ENCODE results near the gene SNTB2.

SNTB2 gene

DNA sequence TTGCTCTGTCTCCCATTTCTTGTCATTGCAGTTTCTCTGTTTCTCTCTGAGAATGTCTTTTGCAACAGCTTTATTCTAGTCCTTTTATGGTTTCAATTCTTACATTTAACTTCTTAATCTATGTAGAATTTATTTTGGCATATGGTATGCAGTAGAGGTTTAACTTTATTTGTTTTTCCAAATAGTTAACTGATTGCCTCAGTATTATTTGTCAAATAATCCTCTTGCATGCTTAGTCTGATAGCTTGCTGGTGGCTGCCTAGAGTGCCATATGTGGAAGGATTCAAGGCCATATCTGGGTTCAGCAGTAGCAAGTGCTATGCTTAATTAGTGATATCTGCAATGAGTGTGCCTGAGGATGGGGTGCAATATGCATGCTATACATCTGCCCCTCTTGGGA is 6.9 kb downstream of the SNTB2 start:
- Histone ChIP-seq H3K4me1 (ENCODE audit: control insufficient read depth in 5 of 5, insufficient read depth in 5 of 5, low read length in 5 of 5) (peaks cover 0 to 56% (median 42%) of the 10 kb centered on the region in 5 donors), H3K27me3 (ENCODE audit: control insufficient read depth in 5 of 5, insufficient read depth in 4 of 5, low read length in 5 of 5) (no peaks in the 10 kb centered on the region), H3K9ac (ENCODE audit: low read length in 5 of 5) (peak overlapping the region in 1 of 5 donors; percentile 4), H3K36me3 (ENCODE audit: control insufficient read depth in 5 of 5, insufficient read depth in 5 of 5, low read length in 5 of 5) (no peaks in the 10 kb centered on the region), H3K9me3 (ENCODE audit: control insufficient read depth in 5 of 5, low read length in 5 of 5) (no peaks in the 10 kb centered on the region), H3K27ac (ENCODE audit: low read depth, low read length) (no peak overlapping the region), H3K4me3 (ENCODE audit: low read depth in 1 of 5, low read length in 5 of 5) (no peak overlapping the region)

DNA sequence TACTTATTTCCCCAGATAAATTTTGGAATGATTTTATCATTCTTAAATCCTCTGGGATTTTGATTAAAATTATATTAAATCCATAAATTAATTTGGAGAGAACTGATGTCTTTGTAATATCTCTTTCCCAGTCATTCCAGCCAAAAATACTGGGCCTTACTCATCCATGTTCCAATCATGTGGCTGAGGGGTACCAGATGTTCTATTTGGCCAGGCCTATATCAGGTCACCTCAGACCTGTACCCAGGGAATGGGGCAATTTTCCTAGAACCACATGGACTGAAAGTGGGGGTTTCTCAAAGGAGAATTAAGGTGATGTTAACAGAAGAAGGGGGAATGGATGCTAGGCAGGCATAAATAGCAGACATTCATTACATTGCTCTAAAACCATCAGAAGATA is 7.5 kb downstream of the SNTB2 start:
- Histone ChIP-seq H3K9me3 (ENCODE audit: control insufficient read depth in 5 of 5, low read length in 5 of 5) (no peaks in the 10 kb centered on the region), H3K27ac (ENCODE audit: low read depth, low read length) (no peak overlapping the region), H3K4me1 (ENCODE audit: control insufficient read depth in 5 of 5, insufficient read depth in 5 of 5, low read length in 5 of 5) (peaks cover 0 to 56% (median 35%) of the 10 kb centered on the region in 5 donors)

DNA sequence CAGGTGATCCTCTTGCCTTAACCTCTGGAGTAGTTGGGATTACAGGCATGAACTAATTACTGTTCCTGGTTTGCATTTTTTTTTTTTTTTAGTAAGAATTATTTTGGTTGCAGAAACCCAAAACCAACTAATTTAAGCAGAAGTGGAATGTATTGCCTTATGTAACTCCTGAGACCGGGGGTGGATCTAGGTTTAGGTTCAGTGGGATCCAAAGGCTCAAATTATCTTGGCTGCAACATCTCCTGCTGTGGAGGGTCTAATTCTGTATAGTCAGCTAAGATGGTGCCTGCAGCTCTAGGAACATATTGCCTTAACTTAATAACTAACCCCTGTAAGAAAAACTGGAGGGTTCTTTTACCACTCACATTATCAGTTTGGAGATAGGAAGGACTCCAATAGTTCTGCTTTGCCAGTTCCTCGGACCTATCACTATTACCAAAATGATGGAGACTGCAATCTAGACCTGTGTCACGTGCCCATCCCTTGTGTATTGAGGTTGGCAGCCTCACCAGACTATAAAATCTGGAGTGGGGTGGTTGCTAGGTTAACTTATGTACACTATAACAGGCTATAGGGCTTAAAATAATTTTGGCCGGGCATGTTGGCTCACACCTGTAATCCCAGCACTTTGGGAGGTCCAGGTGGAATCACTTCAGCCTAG is 8.5 kb downstream of the SNTB2 start:
- no peak overlapping the region for H3K4me3 ChIP-seq (ENCODE audit: low read depth in 1 of 5, low read length in 5 of 5)
- H3K9me3 ChIP-seq (ENCODE audit: control insufficient read depth in 5 of 5, low read length in 5 of 5), result no peaks in the 10 kb centered on the region
- no peaks in the 10 kb centered on the region for H3K36me3 ChIP-seq (ENCODE audit: control insufficient read depth in 5 of 5, insufficient read depth in 5 of 5, low read length in 5 of 5)
- no peak overlapping the region for H3K9ac ChIP-seq (ENCODE audit: low read length in 5 of 5)
- peaks cover 0 to 50% (median 25%) of the 10 kb centered on the region in 5 donors for H3K4me1 ChIP-seq (ENCODE audit: control insufficient read depth in 5 of 5, insufficient read depth in 5 of 5, low read length in 5 of 5)
- no peak overlapping the region for H3K27ac ChIP-seq (ENCODE audit: low read depth, low read length)
- no peaks in the 10 kb centered on the region for H3K27me3 ChIP-seq (ENCODE audit: control insufficient read depth in 5 of 5, insufficient read depth in 4 of 5, low read length in 5 of 5)

More for the DNA sequence above, 7.5 kb downstream of the SNTB2 start:
- Histone ChIP-seq H3K27me3 (ENCODE audit: control insufficient read depth in 5 of 5, insufficient read depth in 4 of 5, low read length in 5 of 5) (no peaks in the 10 kb centered on the region), H3K36me3 (ENCODE audit: control insufficient read depth in 5 of 5, insufficient read depth in 5 of 5, low read length in 5 of 5) (no peaks in the 10 kb centered on the region), H3K4me3 (ENCODE audit: low read depth in 1 of 5, low read length in 5 of 5) (no peak overlapping the region), H3K9ac (ENCODE audit: low read length in 5 of 5) (no peak overlapping the region)

DNA sequence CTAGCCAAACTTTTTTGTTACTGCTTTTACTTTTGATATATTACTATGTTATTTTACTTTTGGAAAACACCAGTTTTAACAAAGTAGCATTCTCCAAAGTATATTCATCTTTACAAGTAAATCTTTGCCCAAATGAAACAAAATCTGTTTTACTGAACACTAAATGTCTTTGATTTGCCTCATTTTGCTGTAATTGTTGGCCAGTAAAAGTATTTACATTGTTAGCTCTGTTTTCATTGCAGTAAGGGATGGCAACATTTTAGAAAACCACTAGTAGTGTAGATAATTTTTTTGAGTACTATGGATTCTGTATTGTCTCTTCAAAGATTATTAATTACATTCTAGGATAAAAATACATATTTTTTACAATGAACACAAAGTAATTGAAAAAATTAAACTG is 10.6 kb downstream of the SNTB2 start:
- no peak overlapping the region for H3K27ac ChIP-seq (ENCODE audit: low read depth, low read length)
- no peak overlapping the region for H3K4me3 ChIP-seq (ENCODE audit: low read depth in 1 of 5, low read length in 5 of 5)
- peaks cover 0 to 46% (median 21%) of the 10 kb centered on the region in 5 donors for H3K4me1 ChIP-seq (ENCODE audit: control insufficient read depth in 5 of 5, insufficient read depth in 5 of 5, low read length in 5 of 5)
- no peaks in the 10 kb centered on the region for H3K27me3 ChIP-seq (ENCODE audit: control insufficient read depth in 5 of 5, insufficient read depth in 4 of 5, low read length in 5 of 5)
- H3K9me3 ChIP-seq (ENCODE audit: control insufficient read depth in 5 of 5, low read length in 5 of 5), result no peaks in the 10 kb centered on the region
- H3K9ac ChIP-seq (ENCODE audit: low read length in 5 of 5), result no peak overlapping the region
- H3K36me3 ChIP-seq (ENCODE audit: control insufficient read depth in 5 of 5, insufficient read depth in 5 of 5, low read length in 5 of 5), result no peaks in the 10 kb centered on the region

DNA sequence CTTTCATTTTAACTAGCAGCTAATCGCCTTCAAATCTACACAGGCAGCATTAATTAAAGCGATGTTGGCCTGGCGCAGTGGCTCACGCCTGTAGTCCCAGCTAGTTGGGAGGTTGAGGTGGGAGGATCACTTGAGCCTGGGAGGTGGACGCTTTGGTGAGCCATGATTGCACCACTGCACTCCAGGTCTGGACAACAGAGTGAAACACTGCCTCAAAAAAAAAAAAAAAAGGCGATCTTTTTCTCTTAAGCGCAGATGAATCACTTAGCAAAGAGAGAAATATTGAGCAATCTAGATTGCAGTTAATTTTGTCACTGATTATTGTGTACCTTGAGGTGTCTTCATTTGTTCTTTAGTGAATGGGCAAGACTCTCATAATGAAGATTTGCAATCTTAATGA is 12.4 kb downstream of the SNTB2 start:
- no peak overlapping the region for H3K4me3 ChIP-seq (ENCODE audit: low read depth in 1 of 5, low read length in 5 of 5)
- no peaks in the 10 kb centered on the region for H3K9me3 ChIP-seq (ENCODE audit: control insufficient read depth in 5 of 5, low read length in 5 of 5)
- H3K9ac ChIP-seq (ENCODE audit: low read length in 5 of 5), result no peak overlapping the region
- no peaks in the 10 kb centered on the region for H3K36me3 ChIP-seq (ENCODE audit: control insufficient read depth in 5 of 5, insufficient read depth in 5 of 5, low read length in 5 of 5)
- H3K27ac ChIP-seq (ENCODE audit: low read depth, low read length), result no peak overlapping the region
- H3K4me1 ChIP-seq (ENCODE audit: control insufficient read depth in 5 of 5, insufficient read depth in 5 of 5, low read length in 5 of 5), result peaks cover 0 to 44% (median 24%) of the 10 kb centered on the region in 5 donors
- no peaks in the 10 kb centered on the region for H3K27me3 ChIP-seq (ENCODE audit: control insufficient read depth in 5 of 5, insufficient read depth in 4 of 5, low read length in 5 of 5)

DNA sequence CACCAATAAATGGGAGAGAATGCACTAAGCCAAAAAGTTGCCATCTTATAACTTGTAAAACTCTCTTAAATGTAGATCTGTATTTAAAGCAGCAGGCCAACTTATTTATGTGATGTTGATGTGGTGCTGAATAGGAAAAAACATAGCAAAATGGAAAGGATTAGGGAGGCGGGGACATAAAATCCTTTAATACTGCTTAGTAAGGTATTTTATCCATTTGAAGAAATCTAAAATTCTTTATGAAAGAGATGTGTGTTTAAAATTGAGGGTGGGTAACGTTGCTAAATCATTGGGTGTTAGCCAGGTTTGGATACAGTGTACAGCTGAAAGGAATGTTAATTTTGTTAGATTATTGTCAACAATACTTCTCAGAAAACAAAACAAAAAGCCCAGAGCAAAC is 14.3 kb downstream of the SNTB2 start:
- H3K4me1 ChIP-seq (ENCODE audit: control insufficient read depth in 5 of 5, insufficient read depth in 5 of 5, low read length in 5 of 5), result peaks cover 2 to 41% (median 22%) of the 10 kb centered on the region in 5 donors
- H3K27me3 ChIP-seq (ENCODE audit: control insufficient read depth in 5 of 5, insufficient read depth in 4 of 5, low read length in 5 of 5), result no peaks in the 10 kb centered on the region
- H3K4me3 ChIP-seq (ENCODE audit: low read depth in 1 of 5, low read length in 5 of 5), result no peak overlapping the region
- H3K9me3 ChIP-seq (ENCODE audit: control insufficient read depth in 5 of 5, low read length in 5 of 5), result no peaks in the 10 kb centered on the region
- peak overlapping the region; percentile 57 for H3K27ac ChIP-seq (ENCODE audit: low read depth, low read length)
- H3K9ac ChIP-seq (ENCODE audit: low read length in 5 of 5), result peak overlapping the region in 1 of 5 donors; percentile 27
- no peaks in the 10 kb centered on the region for H3K36me3 ChIP-seq (ENCODE audit: control insufficient read depth in 5 of 5, insufficient read depth in 5 of 5, low read length in 5 of 5)

DNA sequence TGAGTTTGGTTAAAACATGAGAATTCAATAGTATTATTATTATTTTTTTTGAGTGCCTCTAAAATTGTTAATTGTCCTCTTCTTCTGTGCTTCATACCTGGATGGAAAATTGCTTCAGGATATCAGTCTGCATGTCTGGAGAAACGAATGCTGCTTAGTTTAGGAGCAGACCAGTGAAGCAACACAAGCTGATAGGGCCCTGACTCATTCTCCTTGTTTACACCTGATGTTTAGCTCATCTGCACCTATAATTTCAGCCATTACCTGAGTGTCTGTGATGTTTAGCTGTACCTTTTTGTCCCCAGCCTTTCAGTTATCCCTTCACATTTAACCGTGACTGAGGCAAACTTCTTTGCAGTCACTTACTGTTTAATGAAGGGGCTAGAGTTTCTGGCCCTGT is 14.8 kb downstream of the SNTB2 start:
- Histone ChIP-seq H3K27ac (ENCODE audit: low read depth, low read length) (peak overlapping the region; percentile 57), H3K27me3 (ENCODE audit: control insufficient read depth in 5 of 5, insufficient read depth in 4 of 5, low read length in 5 of 5) (no peaks in the 10 kb centered on the region), H3K36me3 (ENCODE audit: control insufficient read depth in 5 of 5, insufficient read depth in 5 of 5, low read length in 5 of 5) (no peaks in the 10 kb centered on the region), H3K4me3 (ENCODE audit: low read depth in 1 of 5, low read length in 5 of 5) (no peak overlapping the region), H3K9ac (ENCODE audit: low read length in 5 of 5) (no peak overlapping the region), H3K4me1 (ENCODE audit: control insufficient read depth in 5 of 5, insufficient read depth in 5 of 5, low read length in 5 of 5) (peaks cover 2 to 41% (median 22%) of the 10 kb centered on the region in 5 donors), H3K9me3 (ENCODE audit: control insufficient read depth in 5 of 5, low read length in 5 of 5) (no peaks in the 10 kb centered on the region)

DNA sequence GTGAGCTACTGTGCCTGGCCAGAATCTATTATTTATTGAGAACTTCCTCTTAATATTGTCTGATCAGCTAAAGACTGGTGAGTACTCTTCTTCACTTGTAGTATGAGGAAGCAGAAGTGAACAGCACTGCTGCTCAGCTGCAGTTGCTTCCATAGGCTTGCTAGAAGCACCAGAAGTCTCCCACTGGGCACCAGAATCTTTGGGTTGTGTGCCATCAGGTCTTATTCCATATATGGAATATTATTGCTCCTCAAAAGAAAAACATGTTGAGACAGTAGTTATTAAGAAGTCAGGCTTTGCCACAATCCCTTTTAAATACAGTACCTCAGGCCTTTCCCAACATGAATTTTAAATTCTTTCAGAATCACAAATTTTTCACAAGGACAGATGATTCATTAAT is 17.2 kb downstream of the SNTB2 start:
- H3K4me3 ChIP-seq (ENCODE audit: low read depth in 1 of 5, low read length in 5 of 5), result no peak overlapping the region
- H3K9ac ChIP-seq (ENCODE audit: low read length in 5 of 5), result no peak overlapping the region
- H3K9me3 ChIP-seq (ENCODE audit: control insufficient read depth in 5 of 5, low read length in 5 of 5), result no peaks in the 10 kb centered on the region
- H3K27ac ChIP-seq (ENCODE audit: low read depth, low read length), result peak overlapping the region; percentile 49
- no peaks in the 10 kb centered on the region for H3K36me3 ChIP-seq (ENCODE audit: control insufficient read depth in 5 of 5, insufficient read depth in 5 of 5, low read length in 5 of 5)
- no peaks in the 10 kb centered on the region for H3K27me3 ChIP-seq (ENCODE audit: control insufficient read depth in 5 of 5, insufficient read depth in 4 of 5, low read length in 5 of 5)
- H3K4me1 ChIP-seq (ENCODE audit: control insufficient read depth in 5 of 5, insufficient read depth in 5 of 5, low read length in 5 of 5), result peaks cover 2 to 33% (median 22%) of the 10 kb centered on the region in 5 donors

DNA sequence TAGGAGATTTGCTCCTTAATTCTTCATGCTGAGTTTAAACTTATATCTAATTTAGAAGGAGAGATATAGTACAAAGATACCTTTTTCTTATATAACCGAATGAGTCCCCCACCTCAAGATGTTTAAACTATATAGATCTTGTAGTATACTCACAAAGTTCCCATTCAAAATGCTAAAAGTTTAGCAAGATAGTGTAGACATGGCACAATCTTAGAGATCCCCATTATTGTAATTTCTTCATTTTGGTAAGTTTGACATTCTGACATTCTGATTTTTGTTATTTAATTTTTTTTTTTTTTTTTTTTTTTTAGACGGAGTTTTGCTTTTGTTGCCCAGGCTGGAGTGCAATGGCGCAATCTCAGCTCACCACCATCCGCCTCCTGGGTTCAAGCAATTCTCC is 22.8 kb downstream of the SNTB2 start:
- peaks cover 2 to 10% (median 8%) of the 10 kb centered on the region in 5 donors for H3K4me1 ChIP-seq (ENCODE audit: control insufficient read depth in 5 of 5, insufficient read depth in 5 of 5, low read length in 5 of 5)
- no peak overlapping the region for H3K9ac ChIP-seq (ENCODE audit: low read length in 5 of 5)
- H3K27ac ChIP-seq (ENCODE audit: low read depth, low read length), result no peak overlapping the region
- H3K4me3 ChIP-seq (ENCODE audit: low read depth in 1 of 5, low read length in 5 of 5), result no peak overlapping the region
- H3K36me3 ChIP-seq (ENCODE audit: control insufficient read depth in 5 of 5, insufficient read depth in 5 of 5, low read length in 5 of 5), result no peaks in the 10 kb centered on the region
- H3K9me3 ChIP-seq (ENCODE audit: control insufficient read depth in 5 of 5, low read length in 5 of 5), result no peaks in the 10 kb centered on the region
- no peaks in the 10 kb centered on the region for H3K27me3 ChIP-seq (ENCODE audit: control insufficient read depth in 5 of 5, insufficient read depth in 4 of 5, low read length in 5 of 5)

DNA sequence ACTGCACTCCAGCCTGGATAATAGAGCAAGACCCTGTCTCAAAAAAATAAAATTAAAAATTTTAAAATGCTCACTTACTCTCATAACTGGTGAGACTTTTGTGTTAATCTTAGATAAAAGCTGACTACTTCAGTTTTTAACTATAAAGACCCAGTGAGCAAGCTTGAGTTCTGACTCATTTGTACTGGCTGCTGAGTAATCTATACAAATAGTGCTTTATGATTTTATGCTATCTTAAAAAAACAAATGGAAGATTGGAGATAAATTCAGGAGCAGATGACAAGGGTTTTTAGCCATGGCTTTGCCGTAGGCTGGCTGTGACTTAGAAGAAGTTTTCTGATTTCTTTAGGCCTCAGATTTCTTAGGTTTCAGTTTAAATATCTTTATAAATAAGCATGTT is 30.5 kb downstream of the SNTB2 start:
- no peak overlapping the region for H3K4me3 ChIP-seq (ENCODE audit: low read depth in 1 of 5, low read length in 5 of 5)
- H3K9me3 ChIP-seq (ENCODE audit: control insufficient read depth in 5 of 5, low read length in 5 of 5), result no peaks in the 10 kb centered on the region
- no peak overlapping the region for H3K27ac ChIP-seq (ENCODE audit: low read depth, low read length)
- H3K36me3 ChIP-seq (ENCODE audit: control insufficient read depth in 5 of 5, insufficient read depth in 5 of 5, low read length in 5 of 5), result no peaks in the 10 kb centered on the region
- no peak overlapping the region for H3K9ac ChIP-seq (ENCODE audit: low read length in 5 of 5)
- H3K4me1 ChIP-seq (ENCODE audit: control insufficient read depth in 5 of 5, insufficient read depth in 5 of 5, low read length in 5 of 5), result peaks cover 0 to 3% (median 0%) of the 10 kb centered on the region in 5 donors
- H3K27me3 ChIP-seq (ENCODE audit: control insufficient read depth in 5 of 5, insufficient read depth in 4 of 5, low read length in 5 of 5), result no peaks in the 10 kb centered on the region
